Mesenchymal stem cell (in vitro differentiated cells and primary cell): Measurements from ENCODE around the gene GPR62.
A peak's percentile ranks its signal among the peaks of the same experiment; 100 is the strongest.

ENCODE experiments used
- DNase-seq: peaks from one replicate; pipeline ENCODE4 v3.0.0-alpha.2; 2013
- H2AFZ ChIP-seq: one replicate; pipeline ENCODE4 v1.6.1; 2013; ENCODE audit warnings: low read depth, mild to moderate bottlenecking, control low read depth, inconsistent platforms, low read length, moderate library complexity
- H2AK5ac ChIP-seq: 2 replicates; pipeline ENCODE4 v1.6.1; 2013; ENCODE audit warnings: low read length, moderate library complexity, mild to moderate bottlenecking, inconsistent platforms; ENCODE audit not compliant: severe bottlenecking
- H2BK120ac ChIP-seq: one replicate; pipeline ENCODE4 v1.6.1; 2013; ENCODE audit warnings: low read depth, mild to moderate bottlenecking, inconsistent platforms, low read length, moderate library complexity
- H2BK12ac ChIP-seq, 2 experiments: one replicate each; pipeline ENCODE4 v1.6.1; 2013; ENCODE audit warnings: inconsistent platforms in 2 of 2, low read length in 2 of 2, mild to moderate bottlenecking in 2 of 2, moderate library complexity in 2 of 2, control low read depth in 1 of 2
- H2BK15ac ChIP-seq: one replicate; pipeline ENCODE4 v1.6.1; 2013; ENCODE audit warnings: mild to moderate bottlenecking, low read depth, inconsistent platforms; ENCODE audit not compliant: poor library complexity, severe bottlenecking
- H2BK5ac ChIP-seq: 2 replicates; pipeline ENCODE4 v1.6.1; 2013; ENCODE audit warnings: low read depth, mild to moderate bottlenecking, low read length, control low read depth, inconsistent platforms; ENCODE audit not compliant: poor library complexity, severe bottlenecking
- H3K14ac ChIP-seq, 2 experiments: one replicate each; pipeline ENCODE4 v1.6.1; 2013; ENCODE audit warnings: inconsistent platforms in 2 of 2, low read length in 2 of 2, control low read depth in 1 of 2, mild to moderate bottlenecking in 1 of 2, moderate library complexity in 1 of 2
- H3K18ac ChIP-seq, 2 experiments: one replicate each; pipeline ENCODE4 v1.6.1; 2013; ENCODE audit warnings: inconsistent platforms in 2 of 2, low read length in 2 of 2, control low read depth in 1 of 2, low read depth in 1 of 2, mild to moderate bottlenecking in 1 of 2
- H3K23ac ChIP-seq, 2 experiments: one replicate each; pipeline ENCODE4 v1.6.1; 2013; ENCODE audit warnings: inconsistent platforms in 2 of 2, low read length in 2 of 2, mild to moderate bottlenecking in 2 of 2, moderate library complexity in 2 of 2, control low read depth in 1 of 2
- H3K27ac ChIP-seq: 2 replicates; pipeline ENCODE4 v1.5.1; 2013; ENCODE audit warnings: mild to moderate bottlenecking, moderate library complexity, low read length, control low read depth, inconsistent platforms; ENCODE audit not compliant: poor library complexity, severe bottlenecking
- H3K27me3 ChIP-seq, 2 experiments: 2 replicates each; pipeline versions ENCODE4 v1.6.1 to v1.7.0; 2013; ENCODE audit warnings: low read length in 2 of 2, mild to moderate bottlenecking in 2 of 2, moderate library complexity in 2 of 2, control low read depth in 1 of 2, inconsistent platforms in 1 of 2; ENCODE audit not compliant: control insufficient read depth in 1 of 2, insufficient read depth in 1 of 2
- H3K36me3 ChIP-seq, 2 experiments: 2 replicates each; pipeline versions ENCODE4 v1.6.1 to v1.7.0; 2013; ENCODE audit warnings: low read length in 2 of 2, control low read depth in 1 of 2, inconsistent platforms in 1 of 2, low read depth in 1 of 2, mild to moderate bottlenecking in 1 of 2; ENCODE audit not compliant: insufficient read depth in 2 of 2, control insufficient read depth in 1 of 2
- H3K4ac ChIP-seq, 2 experiments: one replicate each; pipeline ENCODE4 v1.6.1; 2013; ENCODE audit warnings: inconsistent platforms in 2 of 2, low read length in 2 of 2, mild to moderate bottlenecking in 2 of 2, moderate library complexity in 2 of 2, control low read depth in 1 of 2, low read depth in 1 of 2
- H3K4me1 ChIP-seq: 2 replicates; pipeline ENCODE4 v1.6.1; 2013; ENCODE audit warnings: low read depth, low read length, control low read depth; ENCODE audit not compliant: control insufficient read depth, insufficient read depth
- H3K4me2 ChIP-seq: 2 replicates; pipeline ENCODE4 v1.6.1; 2013; ENCODE audit warnings: low read length, mild to moderate bottlenecking, inconsistent platforms; ENCODE audit not compliant: poor library complexity, severe bottlenecking
- H3K4me3 ChIP-seq, 2 experiments: 2 replicates each; pipeline versions ENCODE4 v1.5.1 to v1.7.0; 2013; ENCODE audit warnings: low read length in 2 of 2, mild to moderate bottlenecking in 2 of 2, control low read depth in 1 of 2, low read depth in 1 of 2; ENCODE audit not compliant: insufficient read depth in 1 of 2
- H3K79me1 ChIP-seq: replicated peaks from 2 replicates; pipeline ENCODE4 v1.6.1; 2013; ENCODE audit warnings: mild to moderate bottlenecking, control low read depth, low read length, inconsistent platforms; ENCODE audit not compliant: poor library complexity, severe bottlenecking
- H3K9ac ChIP-seq: 2 replicates; pipeline ENCODE4 v1.7.0; 2013; ENCODE audit warnings: mild to moderate bottlenecking, low read length, moderate library complexity
- H3K9me3 ChIP-seq: 2 replicates; pipeline ENCODE4 v1.7.0; 2013; ENCODE audit warnings: mild to moderate bottlenecking, low read length; ENCODE audit not compliant: control insufficient read depth
- H4K8ac ChIP-seq: one replicate; pipeline ENCODE4 v1.6.1; 2013; ENCODE audit warnings: inconsistent platforms, mild to moderate bottlenecking, low read length, moderate library complexity
- H4K91ac ChIP-seq: one replicate; pipeline ENCODE4 v1.6.1; 2013; ENCODE audit warnings: mild to moderate bottlenecking, low read length, inconsistent platforms
- WGBS: methylation state at CpG from one replicate; pipeline ENCODE4 v1.1.7; 2013; ENCODE audit warnings: mixed read lengths; 5-methylcytosine and 5-hydroxymethylcytosine counted together

GPR62 gene

GRCh38 chr3:51966016-51966415 lies 10.8 kb downstream of the GPR62 start:
- no peak overlapping the region for H3K9ac ChIP-seq
- DNase-seq = no peak
- H4K8ac ChIP-seq = no peak overlapping the region
- no peak overlapping the region for H3K4me2 ChIP-seq
- no peak overlapping the region for H2BK120ac ChIP-seq
- H3K23ac ChIP-seq = no peak overlapping the region
- no peak overlapping the region for H2AK5ac ChIP-seq
- H3K4me3 ChIP-seq = no peak overlapping the region
- no peak overlapping the region for H3K4ac ChIP-seq
- H4K91ac ChIP-seq = no peak overlapping the region
- 69% methylated on average over 2 of the region's 2 CpGs for WGBS
- H3K36me3 ChIP-seq = peaks cover 12 to 19% of the 10 kb centered on the region in 2 experiments
- peak overlapping the region in 1 of 2 experiments; percentile 16 for H3K18ac ChIP-seq
- H3K27me3 ChIP-seq = no peaks in the 10 kb centered on the region
- no peak overlapping the region for H2AFZ ChIP-seq
- H2BK5ac ChIP-seq = no peak overlapping the region
- no peaks in the 10 kb centered on the region for H3K9me3 ChIP-seq
- no peak overlapping the region for H2BK12ac ChIP-seq
- no peak overlapping the region for H3K14ac ChIP-seq
- H3K79me1 ChIP-seq = peaks cover 27% of the 10 kb centered on the region
- peaks cover 36% of the 10 kb centered on the region for H3K4me1 ChIP-seq
- H2BK15ac ChIP-seq = peak overlapping the region; percentile 56
- no peak overlapping the region for H3K27ac ChIP-seq

GRCh38 chr3:51966486-51966885 lies 11.3 kb downstream of the GPR62 start:
- Histone ChIP-seq H4K91ac (peak overlapping the region; percentile 5), H4K8ac (peak overlapping the region; percentile 50)
- WGBS = 80% methylated on average over 4 of the region's 5 CpGs

GRCh38 chr3:51966922-51967383 lies 11.8 kb downstream of the GPR62 start:
- H3K9ac ChIP-seq = peak overlapping the region; percentile 91
- H2BK15ac ChIP-seq = peak overlapping the region; percentile 84
- no peaks in the 10 kb centered on the region for H3K27me3 ChIP-seq
- WGBS = 10% methylated on average over 24 of the region's 33 CpGs
- H2BK5ac ChIP-seq = no peak overlapping the region
- H3K4me3 ChIP-seq = peak overlapping the region; percentile 66 to 92
- peaks cover 38% of the 10 kb centered on the region for H3K4me1 ChIP-seq
- peaks cover 27% of the 10 kb centered on the region for H3K79me1 ChIP-seq
- H3K27ac ChIP-seq = no peak overlapping the region
- H4K91ac ChIP-seq = peak overlapping the region; percentile 5
- peak overlapping the region; percentile 70 to 88 for H3K18ac ChIP-seq
- H3K36me3 ChIP-seq = peaks cover 19% of the 10 kb centered on the region in 2 experiments
- H3K4me2 ChIP-seq = peak overlapping the region; percentile 55
- H3K9me3 ChIP-seq = no peaks in the 10 kb centered on the region
- peak overlapping the region; percentile 7 to 65 for H3K4ac ChIP-seq
- peak overlapping the region; percentile 3 for H2AFZ ChIP-seq
- H4K8ac ChIP-seq = no peak overlapping the region
- H3K23ac ChIP-seq = peak overlapping the region in 1 of 2 experiments; percentile 23
- DNase-seq = no peak
- peak overlapping the region in 1 of 2 experiments; percentile 89 for H3K14ac ChIP-seq
- H2BK12ac ChIP-seq = peak overlapping the region; percentile 38 to 85
- H2AK5ac ChIP-seq = peak overlapping the region; percentile 8
- H2BK120ac ChIP-seq = no peak overlapping the region

More at GRCh38 chr3:51966486-51966885, 11.3 kb downstream of the GPR62 start:
- H2BK5ac ChIP-seq = no peak overlapping the region
- H2BK15ac ChIP-seq = no peak overlapping the region
- peak overlapping the region in 1 of 2 experiments; percentile 89 for H3K14ac ChIP-seq
- peak overlapping the region; percentile 91 for H3K9ac ChIP-seq
- peak overlapping the region; percentile 3 for H2AFZ ChIP-seq
- H3K18ac ChIP-seq = peak overlapping the region; percentile 4 to 88
- no peak overlapping the region for H2BK120ac ChIP-seq
- no peak overlapping the region for H2AK5ac ChIP-seq
- H3K4me1 ChIP-seq = peaks cover 41% of the 10 kb centered on the region
- no peak overlapping the region for H3K27ac ChIP-seq
- peaks cover 29% of the 10 kb centered on the region for H3K79me1 ChIP-seq
- H3K4me2 ChIP-seq = peak overlapping the region; percentile 55
- peaks cover 17 to 21% of the 10 kb centered on the region in 2 experiments for H3K36me3 ChIP-seq
- peak overlapping the region; percentile 64 to 65 for H3K4ac ChIP-seq
- no peaks in the 10 kb centered on the region for H3K9me3 ChIP-seq
- H3K23ac ChIP-seq = no peak overlapping the region
- H3K4me3 ChIP-seq = peak overlapping the region; percentile 66 to 92
- DNase-seq = no peak
- peak overlapping the region in 1 of 2 experiments; percentile 85 for H2BK12ac ChIP-seq
- no peaks in the 10 kb centered on the region for H3K27me3 ChIP-seq

- Histone ChIP-seq H3K36me3 (peaks cover 19% of the 10 kb centered on the region in 2 experiments), H3K4ac (peak within 1 kb of the TSS; percentile 93 to 94), H3K4me1 (peaks cover 38% of the 10 kb centered on the region), H2BK5ac (no peak within 1 kb of the TSS), H3K9me3 (no peaks in the 10 kb centered on the region), H2BK12ac (peak within 1 kb of the TSS; percentile 38 to 85), H3K4me3 (peak within 1 kb of the TSS; percentile 79 to 92), H3K4me2 (peak within 1 kb of the TSS; percentile 86), H2BK120ac (peak within 1 kb of the TSS; percentile 87), H2AFZ (peak within 1 kb of the TSS; percentile 24), H3K79me1 (peaks cover 27% of the 10 kb centered on the region), H2AK5ac (peak within 1 kb of the TSS; percentile 8), H2BK15ac (peak within 1 kb of the TSS; percentile 91), H3K18ac (peak within 1 kb of the TSS; percentile 90 to 92), H3K14ac (peak within 1 kb of the TSS; percentile 67 to 93), H3K23ac (peak within 1 kb of the TSS in 1 of 2 experiments; percentile 23), H3K27me3 (no peaks in the 10 kb centered on the region), H4K8ac (peak within 1 kb of the TSS; percentile 85), H3K27ac (no peak within 1 kb of the TSS), H4K91ac (peak within 1 kb of the TSS; percentile 89), H3K9ac (peak within 1 kb of the TSS; percentile 91)
- under 1% methylated on average over 42 of the region's 90 CpGs for WGBS
- DNase-seq = peak; percentile 54
These were observed 12.4 kb downstream of the GPR62 start, which contains the start of gene PCBP4 for GRCh38 chr3:51967384-51968169. TSS of gene PCBP4 (minus strand) at chr3:51967454. CDS start at chr3:51961240, 6,214 bp downstream.
